GM21529 (cell line): Measurements from ENCODE around the gene BBS2.
"Not testable (repeated sequence)": the region's sequence is repeated elsewhere in the genome, so short reads cannot be mapped to it uniquely, and the experiment has no call there.

ENCODE experiments used
- ATAC-seq: cut with Tn5 transposase; IDR thresholded peaks from one replicate; pipeline ENCODE4 v1.9.1; 2021; ENCODE audit not compliant: unreplicated experiment

BBS2 gene

GRCh38 chr16:56525236-56525635 is 5.4 kb upstream of the BBS2 start:
- no peak for ATAC-seq

GRCh38 chr16:56520251-56520577 is 390 bp upstream of the BBS2 start:
- no peak for ATAC-seq

GRCh38 chr16:56518425-56518824 is 1.4 kb downstream of the BBS2 start:
- no peak for ATAC-seq

- no peak for ATAC-seq
These were observed 2.6 kb downstream of the BBS2 start for GRCh38 chr16:56517206-56517605.

- ATAC-seq = no peak
These were observed 4.2 kb downstream of the BBS2 start for GRCh38 chr16:56515665-56516064.

- no peak for ATAC-seq
These were observed 5.0 kb downstream of the BBS2 start for GRCh38 chr16:56514845-56515244.

- no peak for ATAC-seq
These were observed 5.9 kb downstream of the BBS2 start for GRCh38 chr16:56513972-56514371.

GRCh38 chr16:56513091-56513490 is 6.7 kb downstream of the BBS2 start:
- no peak for ATAC-seq

- ATAC-seq = no peak
These were observed 7.8 kb downstream of the BBS2 start for GRCh38 chr16:56512025-56512424.

- ATAC-seq = no peak
These were observed 9.3 kb downstream of the BBS2 start for GRCh38 chr16:56510544-56510943.

- ATAC-seq = no peak
These were observed 12.9 kb downstream of the BBS2 start for GRCh38 chr16:56506941-56507340.

GRCh38 chr16:56505181-56505580 is 14.6 kb downstream of the BBS2 start:
- ATAC-seq = no peak

GRCh38 chr16:56493815-56494214 is 26.0 kb downstream of the BBS2 start:
- no peak for ATAC-seq

GRCh38 chr16:56493126-56493525 is 26.7 kb downstream of the BBS2 start:
- ATAC-seq = no peak

- no peak for ATAC-seq
These were observed 28.1 kb downstream of the BBS2 start for GRCh38 chr16:56491657-56492261.

- not testable (repeated sequence) for ATAC-seq
These were observed 31.0 kb downstream of the BBS2 start for GRCh38 chr16:56488868-56489267.

- no peak for ATAC-seq
These were observed 31.8 kb downstream of the BBS2 start for GRCh38 chr16:56488035-56488434.

- no peak for ATAC-seq
These were observed 36.4 kb downstream of the BBS2 start for GRCh38 chr16:56483394-56483793.

GRCh38 chr16:56482683-56483236 is 37.1 kb downstream of the BBS2 start:
- no peak for ATAC-seq

GRCh38 chr16:56481468-56482122 is 38.2 kb downstream of the BBS2 start:
- no peak for ATAC-seq

GRCh38 chr16:56480776-56481467 is 38.9 kb downstream of the BBS2 start:
- no peak for ATAC-seq

- no peak for ATAC-seq
These were observed 40.4 kb downstream of the BBS2 start for GRCh38 chr16:56479469-56479868.
